Chondrocyte (in vitro differentiated cells): ENCODE measurements around the gene PACS1. TPM values are rescaled to one million over a fixed set of nuclear protein-coding genes. Genes with fewer than 3 reads are reported as not detected.

Experiments used
- DNase-seq: peaks from one replicate; pipeline ENCODE4 v3.0.0; 2021; ENCODE audit warnings: mixed read lengths, low spot score
- H3K27ac Mint-ChIP-seq: one replicate; pipeline ENCODE4 v1.8.0; 2021; ENCODE audit warnings: mild to moderate bottlenecking, moderate library complexity, mixed read lengths; ENCODE audit not compliant: unreplicated experiment
- H3K27me3 Mint-ChIP-seq: 2 replicates; pipeline ENCODE4 v1.8.0; 2021; ENCODE audit warnings: low read depth, mixed read lengths
- H3K36me3 Mint-ChIP-seq: 2 replicates; pipeline ENCODE4 v1.8.0; 2021; ENCODE audit warnings: low read depth, mixed read lengths
- H3K4me1 Mint-ChIP-seq: 2 replicates; pipeline ENCODE4 v1.8.0; 2021; ENCODE audit warnings: low read depth, mild to moderate bottlenecking, mixed read lengths
- H3K4me3 Mint-ChIP-seq: one replicate; pipeline ENCODE4 v1.8.0; 2021; ENCODE audit warnings: mild to moderate bottlenecking, moderate library complexity, mixed read lengths; ENCODE audit not compliant: unreplicated experiment
- H3K9me3 Mint-ChIP-seq: 2 replicates; pipeline ENCODE4 v1.8.0; 2021; ENCODE audit warnings: low read depth, mixed read lengths
- total RNA-seq: library from RNA; stranded (reverse); gene quantifications from 3 replicates; pipeline ENCODE4 v1.2.1, GENCODE V29; 2021
- TF ChIP-seq, protein P1 (sequence below): fragments of 200-600 bp; sonication (generic); IDR thresholded peaks from 2 replicates; pipeline ENCODE4 v1.5.0; 2021; ENCODE audit warnings: antibody characterized with exemption, mild to moderate bottlenecking, moderate library complexity

Gene PACS1
- total RNA-seq, 1 donor from 2014 or later, result 90.7 TPM

DNA sequence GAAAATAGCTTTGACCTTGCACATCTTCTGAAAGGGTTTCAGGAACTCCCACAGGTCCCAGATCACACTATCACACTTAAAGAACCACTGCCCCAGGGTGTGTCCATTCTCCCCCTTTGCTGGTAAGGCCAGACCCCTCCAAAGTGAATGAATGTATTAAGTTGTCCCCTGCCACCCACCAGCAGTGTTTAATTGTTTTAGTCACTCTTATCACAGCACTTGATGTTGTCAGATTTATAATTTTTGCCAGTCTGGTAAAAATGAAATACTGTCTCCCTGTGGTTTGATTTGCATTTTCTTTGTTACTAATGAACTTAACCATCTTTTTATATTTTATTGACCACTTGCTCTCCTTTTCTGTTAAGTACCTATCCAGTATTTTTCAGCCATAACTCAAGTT is 108.8 kb downstream of the PACS1 start:
- H3K4me3 Mint-ChIP-seq, result no peak overlapping the region
- H3K36me3 Mint-ChIP-seq, result no peaks in the 10 kb centered on the region
- peaks cover 7% of the 10 kb centered on the region for H3K4me1 Mint-ChIP-seq
- TF ChIP-seq, protein P1, sequence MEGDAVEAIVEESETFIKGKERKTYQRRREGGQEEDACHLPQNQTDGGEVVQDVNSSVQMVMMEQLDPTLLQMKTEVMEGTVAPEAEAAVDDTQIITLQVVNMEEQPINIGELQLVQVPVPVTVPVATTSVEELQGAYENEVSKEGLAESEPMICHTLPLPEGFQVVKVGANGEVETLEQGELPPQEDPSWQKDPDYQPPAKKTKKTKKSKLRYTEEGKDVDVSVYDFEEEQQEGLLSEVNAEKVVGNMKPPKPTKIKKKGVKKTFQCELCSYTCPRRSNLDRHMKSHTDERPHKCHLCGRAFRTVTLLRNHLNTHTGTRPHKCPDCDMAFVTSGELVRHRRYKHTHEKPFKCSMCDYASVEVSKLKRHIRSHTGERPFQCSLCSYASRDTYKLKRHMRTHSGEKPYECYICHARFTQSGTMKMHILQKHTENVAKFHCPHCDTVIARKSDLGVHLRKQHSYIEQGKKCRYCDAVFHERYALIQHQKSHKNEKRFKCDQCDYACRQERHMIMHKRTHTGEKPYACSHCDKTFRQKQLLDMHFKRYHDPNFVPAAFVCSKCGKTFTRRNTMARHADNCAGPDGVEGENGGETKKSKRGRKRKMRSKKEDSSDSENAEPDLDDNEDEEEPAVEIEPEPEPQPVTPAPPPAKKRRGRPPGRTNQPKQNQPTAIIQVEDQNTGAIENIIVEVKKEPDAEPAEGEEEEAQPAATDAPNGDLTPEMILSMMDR, result no peak
- H3K27me3 Mint-ChIP-seq, result no peaks in the 10 kb centered on the region
- H3K27ac Mint-ChIP-seq, result no peak overlapping the region
- no peaks in the 10 kb centered on the region for H3K9me3 Mint-ChIP-seq
- DNase-seq, result no peak

- Mint-ChIP-seq H3K4me3 (no peak overlapping the region), H3K27ac (no peak overlapping the region), H3K9me3 (no peaks in the 10 kb centered on the region), H3K27me3 (no peaks in the 10 kb centered on the region), H3K36me3 (no peaks in the 10 kb centered on the region), H3K4me1 (peaks cover 7% of the 10 kb centered on the region)
- DNase-seq, result no peak
- TF ChIP-seq, protein P1, result no peak
Observed at GRCh38 chr11:66181632-66182315, 111.7 kb downstream of the PACS1 start.

- peaks cover 15% of the 10 kb centered on the region for H3K4me1 Mint-ChIP-seq
- H3K27me3 Mint-ChIP-seq, result no peaks in the 10 kb centered on the region
- TF ChIP-seq, protein P1, result no peak
- no peaks in the 10 kb centered on the region for H3K36me3 Mint-ChIP-seq
- H3K4me3 Mint-ChIP-seq, result no peak overlapping the region
- no peak for DNase-seq
- H3K9me3 Mint-ChIP-seq, result peaks cover 7% of the 10 kb centered on the region
- no peak overlapping the region for H3K27ac Mint-ChIP-seq
Observed at GRCh38 chr11:66183494-66184048, 113.5 kb downstream of the PACS1 start.

GRCh38 chr11:66184728-66185127 is 114.7 kb downstream of the PACS1 start:
- Mint-ChIP-seq H3K9me3 (peaks cover 7% of the 10 kb centered on the region), H3K4me3 (no peak overlapping the region), H3K4me1 (peaks cover 25% of the 10 kb centered on the region), H3K27me3 (no peaks in the 10 kb centered on the region), H3K36me3 (no peaks in the 10 kb centered on the region), H3K27ac (no peak overlapping the region)
- no peak for DNase-seq
- TF ChIP-seq, protein P1, result no peak

GRCh38 chr11:66186470-66186869 is 116.4 kb downstream of the PACS1 start:
- Mint-ChIP-seq H3K4me3 (no peak overlapping the region), H3K4me1 (peaks cover 28% of the 10 kb centered on the region)

More at GRCh38 chr11:66186470-66186869, 116.4 kb downstream of the PACS1 start:
- no peaks in the 10 kb centered on the region for H3K36me3 Mint-ChIP-seq
- DNase-seq, result no peak
- no peaks in the 10 kb centered on the region for H3K27me3 Mint-ChIP-seq
- TF ChIP-seq, protein P1, result no peak
- H3K27ac Mint-ChIP-seq, result no peak overlapping the region
- peaks cover 7% of the 10 kb centered on the region for H3K9me3 Mint-ChIP-seq
